GM19043 (cell line): ENCODE data around the gene TAAR8.
"Not testable (repeated sequence)": the region's sequence is repeated elsewhere in the genome, so short reads cannot be mapped to it uniquely, and the experiment has no call there.

Source experiments
- ATAC-seq: cut with Tn5 transposase; IDR thresholded peaks from one replicate; pipeline ENCODE4 v1.9.1; 2021; ENCODE audit warnings: low read depth; ENCODE audit not compliant: unreplicated experiment

The TAAR8 gene

GRCh38 chr6:132552372-132552771 is at the start of gene TAAR8:
Gene TAAR8 (plus strand): TSS chr6:132552672. CDS start chr6:132552693, 21 bp downstream.
- ATAC-seq, result no peak

GRCh38 chr6:132504757-132505156 is 47.7 kb upstream of the TAAR8 start:
- ATAC-seq, result no peak

GRCh38 chr6:132505158-132505557 is 47.3 kb upstream of the TAAR8 start:
- ATAC-seq, result peak; percentile 47

- ATAC-seq, result no peak
These were observed 46.0 kb upstream of the TAAR8 start for GRCh38 chr6:132506461-132506860.

- ATAC-seq, result no peak
These were observed 45.3 kb upstream of the TAAR8 start for GRCh38 chr6:132506869-132507808.

- peak; percentile 15 for ATAC-seq
These were observed 41.2 kb upstream of the TAAR8 start for GRCh38 chr6:132511210-132511830.

GRCh38 chr6:132511831-132512220 is 40.6 kb upstream of the TAAR8 start:
- ATAC-seq, result peak; percentile 21

- ATAC-seq, result no peak
These were observed 40.2 kb upstream of the TAAR8 start for GRCh38 chr6:132512342-132512637.

GRCh38 chr6:132512638-132513632 is 39.5 kb upstream of the TAAR8 start, which contains the start of gene STX7:
Gene STX7 (minus strand): TSS chr6:132513116. CDS start chr6:132503530, 9,586 bp downstream.
- peak; percentile 84 for ATAC-seq

GRCh38 chr6:132513831-132514545 is 38.5 kb upstream of the TAAR8 start:
- ATAC-seq, result no peak

GRCh38 chr6:132515386-132515785 is 37.1 kb upstream of the TAAR8 start:
- ATAC-seq, result no peak

GRCh38 chr6:132520953-132521352 is 31.5 kb upstream of the TAAR8 start:
- ATAC-seq, result no peak

GRCh38 chr6:132524646-132525045 is 27.8 kb upstream of the TAAR8 start:
- no peak for ATAC-seq

- no peak for ATAC-seq
These were observed 26.6 kb upstream of the TAAR8 start for GRCh38 chr6:132525866-132526265.

GRCh38 chr6:132526461-132526860 is 26.0 kb upstream of the TAAR8 start:
- ATAC-seq, result no peak

GRCh38 chr6:132527791-132528190 is 24.7 kb upstream of the TAAR8 start:
- ATAC-seq, result no peak

GRCh38 chr6:132530293-132530974 is 22.0 kb upstream of the TAAR8 start:
- ATAC-seq, result peak; percentile 88

- not testable (repeated sequence) for ATAC-seq
These were observed 17.9 kb upstream of the TAAR8 start for GRCh38 chr6:132534546-132534945.

- ATAC-seq, result no peak
These were observed 15.3 kb upstream of the TAAR8 start for GRCh38 chr6:132537145-132537544.
